Measurements from ENCODE around the gene EIF3K. TPM values are rescaled to one million over a fixed set of nuclear protein-coding genes. Genes with fewer than 3 reads are reported as not detected.

Gene EIF3K
- total RNA-seq, 1 experiment from 2014 or later, result 414 TPM

GRCh38 chr19:38678217-38678890 is 59.4 kb downstream of the EIF3K start:
- H3K4me3 ChIP-seq (ENCODE audit: low read length), result no peak overlapping the region
- H3K79me2 ChIP-seq (ENCODE audit: low read length), result peaks cover 93% of the 10 kb centered on the region
- peaks cover 9% of the 10 kb centered on the region for H3F3A ChIP-seq (ENCODE audit: low read length, unreplicated experiment)
- ChIA-PET POLR2A (ENCODE audit: unreplicated experiment) (no interaction called here), CTCF (no interaction called here)
- BruUV-seq (replicated peaks), result no TSS peak
- H3K27me3 ChIP-seq (ENCODE audit: low read length), result no peaks in the 10 kb centered on the region
- intact Hi-C loops (cut with micrococcal nuclease), result no loop called here
- no peak overlapping the region for H2AFZ ChIP-seq (ENCODE audit: low read length)
- H3K4me1 ChIP-seq (ENCODE audit: insufficient read depth, low read length), result peaks cover 24% of the 10 kb centered on the region
- H3K9me2 ChIP-seq (replicated peaks; ENCODE audit: low read length), result no peaks in the 10 kb centered on the region
- no peak overlapping the region for H3K9ac ChIP-seq (ENCODE audit: low read length)
- TF ChIP-seq EZH2phosphoT487 (IDR thresholded peaks at IDR 0.05; ENCODE audit: borderline replicate concordance, low read length), result no peak
- no peak for TF ChIP-seq EZH2 (IDR thresholded peaks at IDR 0.05; ENCODE audit: low read length, unreplicated experiment)
- no peak for TF ChIP-seq CTCF (conservative IDR thresholded peaks at IDR 0.05; ENCODE audit: low read depth, low read length)
- DNase-seq, result no peak
- H3K36me3 ChIP-seq (ENCODE audit: low read depth, low read length), result peaks cover 69% of the 10 kb centered on the region
- no peak for ATAC-seq
- H3K9me3 ChIP-seq (ENCODE audit: low read length), result no peaks in the 10 kb centered on the region
- peaks cover 29% of the 10 kb centered on the region for H4K20me1 ChIP-seq (ENCODE audit: low read length)
- no peak overlapping the region for H3K4me2 ChIP-seq (ENCODE audit: low read length)
- H3K27ac ChIP-seq (ENCODE audit: low read length), result no peak overlapping the region

GRCh38 chr19:38678891-38679494 is 60.0 kb downstream of the EIF3K start:
- H3K27me3 ChIP-seq (ENCODE audit: low read length), result no peaks in the 10 kb centered on the region
- H3K79me2 ChIP-seq (ENCODE audit: low read length), result peaks cover 90% of the 10 kb centered on the region
- H3F3A ChIP-seq (ENCODE audit: low read length, unreplicated experiment), result peaks cover 9% of the 10 kb centered on the region
- no peaks in the 10 kb centered on the region for H3K9me3 ChIP-seq (ENCODE audit: low read length)
- peaks cover 27% of the 10 kb centered on the region for H4K20me1 ChIP-seq (ENCODE audit: low read length)
- CTCF ChIA-PET, result no interaction called here
- TF ChIP-seq EZH2 (IDR thresholded peaks at IDR 0.05; ENCODE audit: low read length, unreplicated experiment) (no peak), EZH2phosphoT487 (IDR thresholded peaks at IDR 0.05; ENCODE audit: borderline replicate concordance, low read length) (no peak), CTCF (conservative IDR thresholded peaks at IDR 0.05; ENCODE audit: low read depth, low read length) (no peak)
- H3K9ac ChIP-seq (ENCODE audit: low read length), result no peak overlapping the region
- peaks cover 27% of the 10 kb centered on the region for H3K4me1 ChIP-seq (ENCODE audit: insufficient read depth, low read length)
- H2AFZ ChIP-seq (ENCODE audit: low read length), result no peak overlapping the region
- DNase-seq (no peak), ATAC-seq (no peak)
- POLR2A ChIA-PET (ENCODE audit: unreplicated experiment), result no interaction called here
- no peak overlapping the region for H3K4me3 ChIP-seq (ENCODE audit: low read length)
- H3K36me3 ChIP-seq (ENCODE audit: low read depth, low read length), result peaks cover 68% of the 10 kb centered on the region
- intact Hi-C loops (cut with micrococcal nuclease), result no loop called here
- H3K4me2 ChIP-seq (ENCODE audit: low read length), result no peak overlapping the region
- H3K9me2 ChIP-seq (replicated peaks; ENCODE audit: low read length), result no peaks in the 10 kb centered on the region
- BruUV-seq (replicated peaks), result no TSS peak
- 0 out of 2 replicates have a peak overlapping the region, but pooled peaks have one; percentile 4 for H3K27ac ChIP-seq (ENCODE audit: low read length)

- Histone ChIP-seq H3K36me3 (ENCODE audit: low read depth, low read length) (peaks cover 59% of the 10 kb centered on the region), H3K27me3 (ENCODE audit: low read length) (no peaks in the 10 kb centered on the region), H3K4me2 (ENCODE audit: low read length) (no peak overlapping the region), H3K9ac (ENCODE audit: low read length) (no peak overlapping the region), H2AFZ (ENCODE audit: low read length) (no peak overlapping the region), H3K79me2 (ENCODE audit: low read length) (peaks cover 85% of the 10 kb centered on the region), H3K9me3 (ENCODE audit: low read length) (no peaks in the 10 kb centered on the region), H4K20me1 (ENCODE audit: low read length) (peaks cover 18% of the 10 kb centered on the region; the same call in 1 of the 2 replicates), H3K4me3 (ENCODE audit: low read length) (no peak overlapping the region), H3F3A (ENCODE audit: low read length, unreplicated experiment) (peaks cover 9% of the 10 kb centered on the region), H3K9me2 (replicated peaks; ENCODE audit: low read length) (no peaks in the 10 kb centered on the region), H3K27ac (ENCODE audit: low read length) (0 out of 2 replicates have a peak overlapping the region, but pooled peaks have one; percentile 100), H3K4me1 (ENCODE audit: insufficient read depth, low read length) (peaks cover 34% of the 10 kb centered on the region)
- TF ChIP-seq EZH2 (IDR thresholded peaks at IDR 0.05; ENCODE audit: low read length, unreplicated experiment), result no peak
- TF ChIP-seq EZH2phosphoT487 (IDR thresholded peaks at IDR 0.05; ENCODE audit: borderline replicate concordance, low read length), result no peak
- no peak for TF ChIP-seq CTCF (conservative IDR thresholded peaks at IDR 0.05; ENCODE audit: low read depth, low read length)
- intact Hi-C loops (cut with micrococcal nuclease), result loop anchor here (5.0 kb wide), 1 partner anchor 33 kb away; the partner anchor contains the start of gene ACTN4
- DNase-seq (no peak), ATAC-seq (no peak)
- CTCF ChIA-PET, result no interaction called here
- no TSS peak for BruUV-seq (replicated peaks)
- POLR2A ChIA-PET (ENCODE audit: unreplicated experiment), result no interaction called here
Observed at GRCh38 chr19:38679839-38680238, 60.9 kb downstream of the EIF3K start.

Data from PC-3 (cell line).